IMR-90 (cell line): ENCODE results near the gene MRPL47. TPM values are rescaled to one million over a fixed set of nuclear protein-coding genes. Genes with fewer than 3 reads are reported as not detected.

ENCODE experiments used
- ATAC-seq: fragments of 200-7000 bp; cut with Tn5 transposase; 2 replicates; pipeline ENCODE4 v1.9.1; 2020; ENCODE audit warnings: low read depth, mild to moderate bottlenecking, moderate library complexity
- BruUV-seq: library from RNA; stranded (reverse); fragments of 400-500 nt; replicated peaks from 2 replicates; lab custom pipeline; 2021; lab: Mats Ljungman, UMichigan
- CTCF ChIA-PET: fragments of 300-600 bp; formaldehyde crosslinking; extraction: SDS; loops from one replicate; lab custom pipeline; 2021; ENCODE audit warnings: antibody characterized with exemption; lab: Yijun Ruan, JAX
- POLR2A ChIA-PET: fragments of 300-600 bp; sonication (Branson Sonifier 250); formaldehyde crosslinking; loops from one replicate; lab custom pipeline; 2022; ENCODE audit warnings: antibody characterized with exemption; ENCODE audit not compliant: unreplicated experiment; lab: Charles Lee
- DNase-seq: peaks from one replicate; pipeline ENCODE4 v3.0.0; 2013
- H2AFZ ChIP-seq: replicated peaks from 2 replicates; pipeline ENCODE3; 2013; ENCODE audit warnings: low read length, mild to moderate bottlenecking; ENCODE audit not compliant: poor library complexity
- H2AK5ac ChIP-seq: 2 replicates; pipeline ENCODE4 v1.6.1; 2013; ENCODE audit warnings: low read depth, low read length, inconsistent platforms
- H2AK9ac ChIP-seq: replicated peaks from 2 replicates; pipeline ENCODE3; 2013; ENCODE audit warnings: mild to moderate bottlenecking, low read depth, low read length, moderate library complexity; ENCODE audit not compliant: poor library complexity
- H2BK120ac ChIP-seq: 2 replicates; pipeline ENCODE4 v1.6.1; 2013; ENCODE audit warnings: low read depth, low read length, inconsistent platforms
- H2BK15ac ChIP-seq: 3 replicates; pipeline ENCODE4 v1.6.1; 2013; ENCODE audit warnings: low read depth, low read length, inconsistent platforms
- H2BK20ac ChIP-seq: 2 replicates; pipeline ENCODE4 v1.6.1; 2013; ENCODE audit warnings: low read depth, mild to moderate bottlenecking, inconsistent platforms, low read length, moderate library complexity
- H2BK5ac ChIP-seq: 2 replicates; pipeline ENCODE4 v1.6.1; 2013; ENCODE audit warnings: mild to moderate bottlenecking, low read depth, low read length, inconsistent platforms; ENCODE audit not compliant: poor library complexity, severe bottlenecking
- H3K14ac ChIP-seq: replicated peaks from 2 replicates; pipeline ENCODE4 v1.6.1; 2013; ENCODE audit warnings: low read depth, low read length, inconsistent platforms
- H3K18ac ChIP-seq: 2 replicates; pipeline ENCODE4 v1.6.1; 2013; ENCODE audit warnings: low read depth, low read length, control low read depth
- H3K23ac ChIP-seq: 2 replicates; pipeline ENCODE4 v1.6.1; 2013; ENCODE audit warnings: low read depth, low read length, inconsistent platforms
- H3K27ac ChIP-seq: 2 replicates; pipeline ENCODE4 v1.5.1; 2013; ENCODE audit warnings: mild to moderate bottlenecking, control low read depth, low read length; ENCODE audit not compliant: insufficient read depth
- H3K27me3 ChIP-seq: 2 replicates; pipeline ENCODE4 v1.6.1; 2013; ENCODE audit warnings: low read length; ENCODE audit not compliant: control insufficient read depth, insufficient read depth
- H3K36me3 ChIP-seq: 2 replicates; pipeline ENCODE4 v1.6.1; 2013; ENCODE audit warnings: low read length, mixed read lengths; ENCODE audit not compliant: control insufficient read depth, insufficient read depth
- H3K4ac ChIP-seq: 2 replicates; pipeline ENCODE4 v1.6.1; 2013; ENCODE audit warnings: low read depth, low read length, inconsistent platforms
- H3K4me1 ChIP-seq: 2 replicates; pipeline ENCODE4 v1.6.1; 2013; ENCODE audit warnings: low read length, mixed read lengths; ENCODE audit not compliant: control insufficient read depth, insufficient read depth
- H3K4me2 ChIP-seq: 2 replicates; pipeline ENCODE4 v1.6.1; 2013; ENCODE audit warnings: low read depth, mild to moderate bottlenecking, control low read depth, low read length, moderate library complexity
- H3K4me3 ChIP-seq: 2 replicates; pipeline ENCODE4 v1.5.1; 2013; ENCODE audit warnings: low read depth, mild to moderate bottlenecking, control low read depth, low read length, moderate library complexity; ENCODE audit not compliant: insufficient read depth
- H3K56ac ChIP-seq: 2 replicates; pipeline ENCODE4 v1.6.1; 2013; ENCODE audit warnings: low read length, inconsistent platforms; ENCODE audit not compliant: insufficient read depth; ENCODE audit errors: extremely low read depth
- H3K79me1 ChIP-seq, 2 experiments: 2 replicates each; pipeline ENCODE4 v1.6.1; 2013; ENCODE audit warnings: low read length in 2 of 2, inconsistent platforms in 1 of 2, low read depth in 1 of 2
- H3K9ac ChIP-seq: 2 replicates; pipeline ENCODE4 v1.6.1; 2013; ENCODE audit warnings: low read depth, low read length, control low read depth
- H3K9me1 ChIP-seq: 2 replicates; pipeline ENCODE4 v1.6.1; 2013; ENCODE audit warnings: low read length, inconsistent platforms; ENCODE audit not compliant: insufficient read depth
- H3K9me3 ChIP-seq: 2 replicates; pipeline ENCODE4 v1.6.1; 2013; ENCODE audit warnings: low read length; ENCODE audit not compliant: control insufficient read depth, insufficient read depth
- H4K20me1 ChIP-seq: 2 replicates; pipeline ENCODE4 v1.6.1; 2013; ENCODE audit warnings: low read length, inconsistent platforms; ENCODE audit not compliant: insufficient read depth
- H4K5ac ChIP-seq: 2 replicates; pipeline ENCODE4 v1.6.1; 2013; ENCODE audit warnings: mild to moderate bottlenecking, low read depth, low read length, control low read depth
- H4K8ac ChIP-seq, 2 experiments: 2 replicates each; pipeline ENCODE4 v1.6.1; 2013; ENCODE audit warnings: low read depth in 2 of 2, low read length in 2 of 2, control low read depth in 1 of 2, inconsistent platforms in 1 of 2
- H4K91ac ChIP-seq: 2 replicates; pipeline ENCODE4 v1.6.1; 2013; ENCODE audit warnings: low read depth, low read length, inconsistent platforms; ENCODE audit not compliant: insufficient read depth
- BHLHE40 ChIP-seq: fragments of 150-350 bp; IDR thresholded peaks from 2 replicates; pipeline ENCODE4 v1.6.1; 2016; ENCODE audit warnings: mild to moderate bottlenecking, low read depth, low read length
- CEBPB ChIP-seq: IDR thresholded peaks from 2 replicates; pipeline ENCODE4 v1.6.1; 2012; ENCODE audit warnings: low read depth, low read length, improper control_type of control experiment
- FOS ChIP-seq: fragments of 150-350 bp; IDR thresholded peaks from 2 replicates; pipeline ENCODE4 v1.6.1; 2016; ENCODE audit warnings: low read depth, low read length
- MAFK ChIP-seq: IDR thresholded peaks from 2 replicates; pipeline ENCODE4 v1.6.1; 2012; ENCODE audit warnings: low read depth, low read length, improper control_type of control experiment
- MAZ ChIP-seq: IDR thresholded peaks from 2 replicates; pipeline ENCODE4 v1.6.1; 2012; ENCODE audit warnings: low read depth, mild to moderate bottlenecking, low read length, improper control_type of control experiment, moderate library complexity, borderline replicate concordance
- MXI1 ChIP-seq: IDR thresholded peaks from 2 replicates; pipeline ENCODE4 v1.6.1; 2012; ENCODE audit warnings: low read depth, mild to moderate bottlenecking, low read length, moderate library complexity, borderline replicate concordance
- NFE2L2 ChIP-seq: fragments of 150-350 bp; IDR thresholded peaks from 2 replicates; pipeline ENCODE4 v1.6.1; 2016; ENCODE audit warnings: low read depth, mild to moderate bottlenecking, low read length
- POLR2A ChIP-seq: IDR thresholded peaks from 2 replicates; pipeline ENCODE4 v1.6.1; 2012; ENCODE audit warnings: mild to moderate bottlenecking, low read depth, low read length
- RAD21 ChIP-seq: IDR thresholded peaks from 2 replicates; pipeline ENCODE4 v1.6.1; 2012; ENCODE audit warnings: low read length, improper control_type of control experiment
- RCOR1 ChIP-seq: IDR thresholded peaks from 2 replicates; pipeline ENCODE4 v1.6.1; 2012; ENCODE audit warnings: mild to moderate bottlenecking, low read length, improper control_type of control experiment; ENCODE audit not compliant: insufficient replicate concordance
- RFX5 ChIP-seq: IDR thresholded peaks from 2 replicates; pipeline ENCODE4 v1.8.0; 2012; ENCODE audit warnings: low read depth, mild to moderate bottlenecking, low read length, moderate library complexity
- SMC3 ChIP-seq: fragments of 150-350 bp; IDR thresholded peaks from 2 replicates; pipeline ENCODE4 v1.6.1; 2016; ENCODE audit warnings: low read depth, mild to moderate bottlenecking, antibody characterized with exemption, low read length, moderate library complexity
- WGBS, 2 experiments: methylation state at CpG; one replicate each; pipeline versions ENCODE4 v1.1.5 to v1.1.7; 2013; ENCODE audit warnings: missing lambda C conversion rate in 2 of 2; ENCODE audit not compliant: insufficient read length in 1 of 2; ENCODE audit errors: extremely low coverage in 2 of 2; 5-methylcytosine and 5-hydroxymethylcytosine counted together
- dilution Hi-C: fragments of 300-500 bp; cut with HindIII; formaldehyde crosslinking; loops from one replicate; pipeline ENCODE4 v1.14.3; 2018; ENCODE audit warnings: low sequenced_read_pairs; ENCODE audit not compliant: unreplicated experiment
- in situ Hi-C: fragments of 300-500 bp; cut with MboI; formaldehyde crosslinking; loops from 3 replicates; pipeline ENCODE4 v1.14.3; 2019; ENCODE audit warnings: low sequenced_read_pairs, inconsistent platforms, mixed read lengths
- intact Hi-C: fragments of 100-400 bp; cut with micrococcal nuclease; formaldehyde crosslinking; loops from 2 replicates; pipeline ENCODE4 v1.10.0; 2022
- polyA plus RNA-seq, 3 experiments: library from polyadenylated mRNA; depleted of rRNA; stranded (reverse); fragments of >200 nt; gene quantifications; 2 replicates each; pipeline ENCODE4 v1.2.3, GENCODE V29; 2012; ENCODE audit warnings: low replicate concordance in 1 of 3
- total RNA-seq: library from RNA; depleted of rRNA; stranded (reverse); fragments of >200 nt; gene quantifications from 2 replicates; pipeline ENCODE4 v1.2.3, GENCODE V29; 2012
- TF ChIP-seq, protein P1 (sequence below): fragments of 150-350 bp; IDR thresholded peaks from 2 replicates; pipeline ENCODE4 v1.6.1; 2017; ENCODE audit warnings: mild to moderate bottlenecking, antibody characterized with exemption, low read length, low read depth
- TF ChIP-seq, protein P2 (sequence below): conservative IDR thresholded peaks from 2 replicates; pipeline ENCODE4 v1.5.1; 2012; ENCODE audit warnings: mild to moderate bottlenecking, low read depth, low read length, improper control_type of control experiment
- TF ChIP-seq, protein P3 (sequence below): fragments of 150-350 bp; IDR thresholded peaks from 2 replicates; pipeline ENCODE4 v1.6.1; 2016; ENCODE audit warnings: low read depth, mild to moderate bottlenecking, low read length, moderate library complexity, borderline replicate concordance

MRPL47 gene
- total and polyA plus RNA-seq, 2 of the 4 experiments (the other 2 are of a cell fraction) = 41.4 to 43.7 TPM

DNA sequence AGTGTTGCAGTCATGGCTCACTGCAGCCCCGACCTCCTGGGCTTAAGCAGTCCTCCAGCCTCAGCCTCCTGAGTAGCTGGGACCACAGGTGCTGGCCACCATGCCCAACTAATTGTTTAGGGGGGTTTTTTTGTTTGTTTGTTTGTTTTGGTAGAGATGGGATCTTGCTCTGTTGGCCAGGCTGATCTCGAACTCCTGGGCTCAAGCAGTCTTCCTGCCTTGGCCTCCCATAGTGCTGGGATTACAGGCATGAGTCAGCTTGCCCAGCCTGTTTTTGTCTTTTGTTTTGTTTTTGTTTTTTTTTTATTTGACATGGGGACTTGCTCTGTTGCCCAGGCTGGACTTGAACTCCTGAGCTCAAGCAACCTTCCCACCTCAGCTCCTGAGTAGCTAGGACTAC, 17.6 kb upstream of the MRPL47 start:
- Histone ChIP-seq H3K4me3 (no peak overlapping the region), H3K27me3 (no peaks in the 10 kb centered on the region), H2AFZ (no peak overlapping the region), H3K4ac (no peak overlapping the region), H3K4me1 (no peaks in the 10 kb centered on the region), H2BK120ac (no peak overlapping the region), H3K36me3 (peaks cover 15% of the 10 kb centered on the region), H3K27ac (no peak overlapping the region), H2BK5ac (no peak overlapping the region), H3K9me3 (no peaks in the 10 kb centered on the region), H2AK5ac (no peak overlapping the region), H2BK15ac (no peak overlapping the region), H3K56ac (no peak overlapping the region), H3K79me1 (peaks cover 0 to 6% of the 10 kb centered on the region in 2 experiments; a peak in 2 of 4 replicates), H3K9ac (no peak overlapping the region), H3K14ac (no peak overlapping the region), H4K20me1 (no peaks in the 10 kb centered on the region), H4K8ac (no peak overlapping the region), H4K91ac (no peak overlapping the region), H3K23ac (no peak overlapping the region), H3K9me1 (no peaks in the 10 kb centered on the region), H3K18ac (no peak overlapping the region), H4K5ac (no peak overlapping the region), H2AK9ac (no peak overlapping the region), H3K4me2 (no peak overlapping the region), H2BK20ac (no peak overlapping the region)
- BruUV-seq = no TSS peak
- dilution Hi-C loops (no loop called here), in situ Hi-C loops (no loop called here), intact Hi-C loops (no loop called here)
- WGBS, 2 experiments = 100% methylated on average over 1 of the region's 2 CpGs; no CpG with 5 or more reads in 1 of the 2 experiments
- CTCF ChIA-PET = no interaction called here
- POLR2A ChIA-PET = no interaction called here
- TF ChIP-seq RCOR1 (no peak), CEBPB (no peak), SMC3 (no peak), MAFK (no peak), MAZ (no peak), RAD21 (no peak), POLR2A (no peak), BHLHE40 (no peak), FOS (no peak), NFE2L2 (no peak), RFX5 (no peak), MXI1 (no peak)
- TF ChIP-seq, protein P1, sequence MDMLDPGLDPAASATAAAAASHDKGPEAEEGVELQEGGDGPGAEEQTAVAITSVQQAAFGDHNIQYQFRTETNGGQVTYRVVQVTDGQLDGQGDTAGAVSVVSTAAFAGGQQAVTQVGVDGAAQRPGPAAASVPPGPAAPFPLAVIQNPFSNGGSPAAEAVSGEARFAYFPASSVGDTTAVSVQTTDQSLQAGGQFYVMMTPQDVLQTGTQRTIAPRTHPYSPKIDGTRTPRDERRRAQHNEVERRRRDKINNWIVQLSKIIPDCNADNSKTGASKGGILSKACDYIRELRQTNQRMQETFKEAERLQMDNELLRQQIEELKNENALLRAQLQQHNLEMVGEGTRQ = no peak
- TF ChIP-seq, protein P2, sequence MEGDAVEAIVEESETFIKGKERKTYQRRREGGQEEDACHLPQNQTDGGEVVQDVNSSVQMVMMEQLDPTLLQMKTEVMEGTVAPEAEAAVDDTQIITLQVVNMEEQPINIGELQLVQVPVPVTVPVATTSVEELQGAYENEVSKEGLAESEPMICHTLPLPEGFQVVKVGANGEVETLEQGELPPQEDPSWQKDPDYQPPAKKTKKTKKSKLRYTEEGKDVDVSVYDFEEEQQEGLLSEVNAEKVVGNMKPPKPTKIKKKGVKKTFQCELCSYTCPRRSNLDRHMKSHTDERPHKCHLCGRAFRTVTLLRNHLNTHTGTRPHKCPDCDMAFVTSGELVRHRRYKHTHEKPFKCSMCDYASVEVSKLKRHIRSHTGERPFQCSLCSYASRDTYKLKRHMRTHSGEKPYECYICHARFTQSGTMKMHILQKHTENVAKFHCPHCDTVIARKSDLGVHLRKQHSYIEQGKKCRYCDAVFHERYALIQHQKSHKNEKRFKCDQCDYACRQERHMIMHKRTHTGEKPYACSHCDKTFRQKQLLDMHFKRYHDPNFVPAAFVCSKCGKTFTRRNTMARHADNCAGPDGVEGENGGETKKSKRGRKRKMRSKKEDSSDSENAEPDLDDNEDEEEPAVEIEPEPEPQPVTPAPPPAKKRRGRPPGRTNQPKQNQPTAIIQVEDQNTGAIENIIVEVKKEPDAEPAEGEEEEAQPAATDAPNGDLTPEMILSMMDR = no peak
- TF ChIP-seq, protein P3, sequence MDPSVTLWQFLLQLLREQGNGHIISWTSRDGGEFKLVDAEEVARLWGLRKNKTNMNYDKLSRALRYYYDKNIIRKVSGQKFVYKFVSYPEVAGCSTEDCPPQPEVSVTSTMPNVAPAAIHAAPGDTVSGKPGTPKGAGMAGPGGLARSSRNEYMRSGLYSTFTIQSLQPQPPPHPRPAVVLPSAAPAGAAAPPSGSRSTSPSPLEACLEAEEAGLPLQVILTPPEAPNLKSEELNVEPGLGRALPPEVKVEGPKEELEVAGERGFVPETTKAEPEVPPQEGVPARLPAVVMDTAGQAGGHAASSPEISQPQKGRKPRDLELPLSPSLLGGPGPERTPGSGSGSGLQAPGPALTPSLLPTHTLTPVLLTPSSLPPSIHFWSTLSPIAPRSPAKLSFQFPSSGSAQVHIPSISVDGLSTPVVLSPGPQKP = no peak
- ATAC-seq (no peak), DNase-seq (no peak)
